DND-41 (cell line): ENCODE data around the gene TRAF3IP1.

ENCODE experiments used
- CTCF ChIP-seq: IDR thresholded peaks from 2 replicates; pipeline ENCODE4 v1.5.1; 2012; ENCODE audit warnings: borderline replicate concordance, low read length, moderate library complexity, mild to moderate bottlenecking; ENCODE audit not compliant: poor library complexity, severe bottlenecking; ENCODE audit errors: extremely low read depth
- EZH2 ChIP-seq: IDR thresholded peaks from 3 replicates; pipeline ENCODE4 v1.6.1; 2012; ENCODE audit warnings: borderline replicate concordance, low read depth, mild to moderate bottlenecking, moderate library complexity, low read length, inconsistent platforms; ENCODE audit not compliant: severe bottlenecking

GRCh38 chr2:238344517-238344916 is 24.2 kb downstream of the TRAF3IP1 start:
- TF ChIP-seq CTCF = no peak
- TF ChIP-seq EZH2 = no peak
